Ovary (tissue), 3 donors: ENCODE results near the gene HJURP.

ENCODE experiments used
- CTCF ChIP-seq, 3 donors: fragments of 450-650 bp in 2 of 3; fragments of 200-600 bp in 1 of 3; IDR thresholded peaks; one replicate each; pipeline versions ENCODE4 v1.5.1 to v1.8.0; 2016 to 2022; ENCODE audit warnings: antibody characterized with exemption in 3 of 3, mild to moderate bottlenecking in 1 of 3
- POLR2A ChIP-seq: fragments of 450-650 bp; IDR thresholded peaks from one replicate; pipeline ENCODE4 v1.6.1; 2017; ENCODE audit warnings: antibody characterized with exemption, mild to moderate bottlenecking, moderate library complexity
- donor health status: DM: no; HTN: no; CAD: no.

DNA sequence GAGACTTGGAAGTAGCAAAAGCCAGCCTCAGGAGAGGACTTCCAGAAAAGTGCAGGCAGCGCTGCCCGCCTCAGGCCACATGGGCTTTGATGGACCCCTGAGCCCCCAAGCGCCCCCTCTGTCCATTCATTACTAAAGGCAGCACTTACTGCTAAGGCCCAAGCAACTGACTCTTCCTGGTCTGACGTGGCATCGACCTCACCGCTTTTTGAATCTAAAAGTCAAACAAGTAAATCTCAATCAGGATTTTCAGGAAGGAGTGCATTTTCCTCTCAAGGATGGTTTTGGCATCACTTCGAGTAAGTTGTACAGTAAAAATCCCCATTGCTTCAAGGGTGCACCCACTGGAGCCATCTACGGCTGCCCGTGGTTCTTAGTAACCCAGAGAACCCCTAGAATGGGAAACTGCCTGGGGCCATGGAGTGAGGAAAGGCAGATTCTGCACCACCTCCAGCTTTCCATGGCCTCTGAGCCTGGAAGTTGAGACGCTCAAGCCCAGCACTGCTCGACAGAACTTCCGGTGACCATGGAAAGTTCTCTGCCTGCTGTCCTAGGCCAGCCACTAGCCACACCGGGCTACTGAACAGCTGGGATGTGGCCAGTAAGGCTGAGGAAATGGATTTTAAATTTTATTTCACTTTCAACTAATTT lies 7.0 kb downstream of the HJURP start:
- TF ChIP-seq CTCF (IDR thresholded peaks at IDR 0.05) (no peak), POLR2A (no peak)
